ENCODE results near the gene GSTT4.
"Not testable (repeated sequence)": the region's sequence is repeated elsewhere in the genome, so short reads cannot be mapped to it uniquely, and the experiment has no call there.

GSTT4 gene

DNA sequence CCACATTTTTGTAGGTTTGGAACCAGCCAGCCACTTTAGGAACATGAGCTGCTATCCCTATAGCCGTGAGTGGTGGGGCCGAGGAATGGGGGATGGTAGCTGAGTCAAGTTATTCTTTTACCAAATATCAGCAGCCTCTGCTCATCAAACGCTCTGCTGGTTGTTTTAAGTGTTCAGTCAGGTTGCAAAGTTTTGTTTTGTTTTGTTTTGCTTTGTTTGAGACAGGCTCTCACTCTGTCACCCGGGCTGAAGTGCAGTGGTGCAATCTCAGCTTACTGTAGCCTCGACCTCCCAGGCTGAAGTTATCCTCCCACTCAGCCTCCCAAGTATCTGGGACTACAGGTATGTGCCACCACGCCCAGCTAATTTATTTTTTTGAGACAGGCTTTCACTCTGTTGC is 20.2 kb upstream of the GSTT4 start:
- no peak for DNase-seq

DNA sequence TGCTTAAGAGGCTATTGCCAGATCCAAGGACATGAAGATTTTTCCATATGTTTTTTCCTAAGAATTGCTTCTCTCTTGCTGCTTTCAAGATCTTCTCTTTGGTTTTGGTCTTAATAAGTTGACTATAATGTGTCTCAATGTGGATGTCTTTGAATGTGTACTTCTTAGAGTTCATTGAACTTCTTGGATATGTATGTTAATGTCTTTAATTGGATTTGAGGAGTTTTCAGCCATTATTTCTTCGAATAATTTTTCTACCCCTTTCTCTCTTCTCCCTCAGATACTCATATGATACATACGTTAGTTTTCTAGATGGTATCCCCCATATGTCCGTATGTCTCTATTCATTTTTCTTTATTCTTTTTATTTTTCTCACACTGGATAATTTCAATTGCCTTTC is 19.1 kb upstream of the GSTT4 start:
- DNase-seq = no peak

DNA sequence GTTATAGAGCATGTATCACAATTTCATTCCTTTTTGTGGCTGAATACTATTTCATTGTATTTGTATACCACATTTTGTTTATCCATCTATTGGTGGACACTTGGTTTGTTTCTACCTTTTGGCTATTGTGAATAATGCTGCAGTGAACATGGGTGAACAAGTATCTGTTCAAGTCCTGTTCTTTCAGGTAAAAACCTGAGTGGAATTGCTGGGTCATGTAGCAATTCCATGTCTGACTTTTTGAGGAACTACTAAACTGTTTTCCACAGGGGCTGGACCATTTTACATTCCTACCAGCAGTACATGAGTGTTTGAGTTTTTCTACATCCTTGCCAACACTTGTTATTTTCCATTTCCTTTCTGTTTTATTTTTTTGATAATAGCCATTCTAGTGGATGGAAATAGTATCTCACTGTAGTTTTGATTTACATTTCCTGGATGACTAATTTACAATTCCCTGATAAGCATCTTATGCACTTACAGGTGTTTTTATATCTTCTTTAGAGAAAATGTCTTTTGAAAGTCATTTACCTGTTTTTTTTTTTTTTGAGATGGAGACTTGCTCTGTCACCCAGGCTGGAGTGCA is 18.0 kb upstream of the GSTT4 start:
- no peak for DNase-seq

DNA sequence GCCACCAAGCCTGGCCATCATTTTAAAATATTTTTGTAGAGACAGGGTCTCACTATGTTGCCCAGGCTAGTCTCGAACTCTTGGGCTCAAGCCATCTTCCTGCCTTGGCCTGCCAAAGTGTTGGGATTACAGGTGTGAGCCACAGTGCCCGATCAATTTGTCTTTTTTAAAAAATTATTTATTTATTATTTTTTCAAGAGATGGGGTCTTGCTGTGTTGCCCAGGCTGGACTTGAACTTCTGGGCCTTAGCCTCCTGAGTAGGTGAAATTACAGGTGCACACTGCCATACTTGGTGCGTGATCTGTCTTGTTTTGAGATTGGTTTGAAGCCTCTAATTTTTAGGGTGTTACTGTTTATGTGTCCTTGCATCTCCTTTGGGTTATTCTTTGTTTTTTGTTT is 16.1 kb upstream of the GSTT4 start:
- no peak for DNase-seq

DNA sequence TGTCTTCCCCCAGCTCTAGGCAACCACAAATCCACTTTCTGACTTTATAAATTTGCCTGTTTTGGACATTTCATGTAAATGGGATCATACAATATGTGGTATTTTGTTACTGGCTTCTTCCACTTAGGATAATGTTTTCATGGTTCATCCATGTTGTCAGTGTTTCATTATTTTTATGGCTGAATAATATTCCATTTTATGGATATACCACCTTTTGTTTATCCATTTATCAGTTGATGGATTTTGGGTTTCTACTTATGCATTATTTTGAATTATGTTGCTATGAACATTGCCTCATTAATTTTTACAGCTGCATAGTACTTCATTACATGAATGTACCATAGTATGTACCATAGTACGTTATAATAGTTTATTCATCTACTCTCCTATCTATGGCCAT is 10.9 kb upstream of the GSTT4 start:
- no peak for DNase-seq

DNA sequence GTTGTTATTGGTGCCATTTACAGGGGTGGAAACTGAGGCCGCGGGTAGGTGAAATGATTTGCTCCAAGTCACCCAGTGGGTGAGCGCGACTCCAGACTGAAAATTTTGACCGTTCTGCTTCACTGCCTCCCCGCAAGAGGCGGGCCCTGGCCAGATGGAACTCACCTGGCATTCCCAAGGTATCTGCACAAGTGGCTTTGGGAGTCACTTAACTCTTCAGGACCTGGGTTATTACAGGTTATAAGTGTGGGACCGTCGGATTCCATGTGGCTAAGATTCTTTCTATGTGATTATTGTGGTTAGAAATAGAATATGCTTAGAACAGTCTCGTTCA is 6.4 kb upstream of the GSTT4 start:
- no peak for DNase-seq

DNA sequence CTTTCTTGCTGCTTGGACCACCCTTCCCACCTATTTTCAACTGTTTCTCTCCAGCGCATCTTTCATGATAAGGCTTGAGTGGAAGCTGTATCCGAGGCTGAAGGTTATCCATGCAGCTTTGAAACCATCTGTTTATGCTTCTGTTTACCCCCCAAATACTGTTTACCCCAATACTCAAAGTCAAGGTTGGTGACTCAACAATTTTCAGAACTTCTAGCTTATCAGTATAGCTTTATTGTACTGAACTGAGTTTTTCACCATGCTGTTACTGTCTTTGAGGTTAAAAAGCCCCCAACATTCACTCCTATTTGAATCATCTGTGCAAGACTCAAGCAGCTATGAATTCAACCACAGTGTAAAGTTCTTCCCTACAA is 4.8 kb upstream of the GSTT4 start:
- DNase-seq = no peak

DNA sequence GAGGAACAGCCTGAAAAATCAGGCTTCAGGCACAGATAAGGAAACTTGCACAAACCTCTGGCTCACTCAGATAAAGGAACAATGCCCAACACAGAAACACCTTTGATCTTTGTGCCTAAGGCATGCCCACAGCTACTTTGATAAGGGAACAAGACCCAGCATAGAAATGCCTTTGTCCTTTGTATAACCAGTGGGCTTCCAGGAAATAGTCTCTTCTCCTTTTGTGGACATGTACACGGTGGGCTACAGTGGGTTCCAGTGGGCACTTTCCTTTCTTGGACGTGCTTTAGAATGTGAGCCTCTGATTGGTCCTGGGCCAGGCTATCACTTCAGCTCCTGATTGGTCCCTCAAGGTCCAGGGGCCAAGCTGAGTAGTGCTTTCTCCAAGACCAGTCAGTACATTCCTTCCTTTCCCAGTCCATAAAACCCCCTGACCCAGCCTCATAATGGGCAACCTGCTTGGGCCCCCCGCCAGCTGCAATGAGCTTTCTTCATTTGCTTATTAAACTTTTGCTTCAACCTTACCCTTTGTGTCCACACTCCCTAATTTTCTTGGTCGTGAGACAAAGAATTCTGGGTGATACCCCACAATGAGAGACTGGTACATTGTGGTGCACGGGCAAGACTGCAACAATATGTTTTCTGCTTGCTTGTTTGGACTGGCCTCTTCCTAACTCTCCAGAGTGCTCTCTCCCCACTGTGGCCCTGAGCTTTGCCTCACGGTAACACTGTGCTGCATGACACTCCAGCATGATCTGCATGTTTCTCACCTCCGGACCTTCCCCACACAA is 4.2 kb upstream of the GSTT4 start:
- DNase-seq = no peak

DNA sequence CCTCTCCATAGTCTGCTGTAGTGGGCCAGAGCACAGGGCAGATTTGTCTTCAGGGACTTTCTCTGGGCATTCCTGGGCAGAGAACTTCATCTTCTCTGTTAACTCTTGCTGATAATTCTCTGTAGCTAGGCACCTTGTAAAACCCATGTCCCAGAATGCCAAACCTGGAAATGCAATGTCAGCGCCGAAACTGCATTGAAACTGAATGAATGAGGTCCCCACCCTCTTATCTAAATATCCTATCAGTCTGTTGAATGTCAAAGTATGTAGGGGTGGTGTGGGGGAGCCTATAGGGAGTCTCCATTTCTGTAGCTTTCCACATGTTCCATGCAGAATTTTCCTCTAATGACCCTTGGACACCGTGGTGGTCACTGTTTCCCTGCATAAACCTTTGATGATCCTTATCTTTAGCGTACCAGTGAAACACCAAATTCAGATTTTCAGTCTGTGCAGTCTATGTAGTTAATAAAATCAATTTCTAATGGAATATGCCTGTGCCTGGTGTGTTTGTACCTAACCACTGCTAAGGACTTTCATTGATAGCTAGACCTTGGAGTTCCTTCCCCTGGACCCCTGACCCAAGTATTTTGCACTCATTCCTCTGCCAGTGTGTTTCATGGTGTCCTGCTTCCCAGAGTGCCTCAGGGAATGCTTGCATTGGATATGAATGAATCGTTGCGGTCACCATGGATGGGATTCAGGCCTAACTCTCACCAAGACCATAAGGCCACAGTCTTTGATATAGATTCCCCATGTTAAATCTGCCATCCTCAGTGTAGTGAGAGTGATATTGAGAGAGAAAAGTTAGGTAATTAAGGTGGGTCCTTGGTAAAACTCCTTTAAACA is 3.4 kb upstream of the GSTT4 start:
- DNase-seq = no peak

DNA sequence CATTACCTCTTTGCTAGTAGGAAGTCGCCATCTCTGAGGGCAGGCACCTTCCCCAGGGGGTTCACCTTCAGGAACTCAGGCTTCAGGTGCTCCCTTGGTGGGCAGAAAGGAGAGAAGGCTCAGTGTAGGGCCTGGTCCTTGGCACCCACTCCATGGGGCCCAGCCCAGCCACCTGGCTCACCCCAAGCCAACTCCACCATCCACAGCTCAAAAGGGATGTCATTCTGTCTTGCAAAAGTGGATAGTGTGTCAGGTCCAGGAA is 2.7 kb upstream of the GSTT4 start:
- no peak for DNase-seq

DNA sequence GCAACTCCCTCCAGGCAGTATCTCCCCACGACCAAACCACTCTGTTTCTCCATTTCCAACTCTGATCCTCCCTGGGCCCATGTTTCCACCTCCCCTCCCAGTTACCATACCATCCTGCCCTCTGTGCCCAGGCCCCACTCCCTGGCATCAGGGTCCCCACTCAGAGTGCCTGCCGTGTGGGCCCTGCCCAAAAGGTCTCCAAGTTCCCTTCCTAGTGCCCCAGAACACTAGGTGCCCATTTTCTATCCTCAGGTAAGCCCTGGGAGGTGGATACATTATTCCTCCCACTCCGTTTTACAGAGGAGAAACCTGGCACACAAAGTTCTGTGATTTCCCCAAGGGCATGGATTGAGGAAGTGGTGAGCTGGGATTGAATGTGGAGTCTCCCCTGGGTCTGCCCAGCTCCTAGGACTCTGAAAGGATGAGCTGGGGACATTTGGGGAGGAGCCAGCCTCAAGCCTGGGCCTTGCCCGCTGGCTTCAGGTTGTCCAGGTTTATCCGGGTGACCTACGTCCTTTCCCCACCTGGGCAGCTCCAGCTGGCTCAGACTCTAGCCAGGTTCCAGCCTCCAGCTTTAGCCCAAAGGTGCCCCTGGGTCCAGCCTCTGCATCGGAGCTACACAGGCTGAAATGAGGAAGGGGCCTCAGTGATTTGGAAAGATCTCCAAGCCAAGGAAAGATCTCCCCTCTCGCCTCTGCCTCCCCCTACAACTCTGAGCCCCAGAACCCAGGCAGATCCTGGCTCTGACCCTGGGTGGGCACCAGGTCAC is 2.2 kb upstream of the GSTT4 start:
- no peak for DNase-seq

DNA sequence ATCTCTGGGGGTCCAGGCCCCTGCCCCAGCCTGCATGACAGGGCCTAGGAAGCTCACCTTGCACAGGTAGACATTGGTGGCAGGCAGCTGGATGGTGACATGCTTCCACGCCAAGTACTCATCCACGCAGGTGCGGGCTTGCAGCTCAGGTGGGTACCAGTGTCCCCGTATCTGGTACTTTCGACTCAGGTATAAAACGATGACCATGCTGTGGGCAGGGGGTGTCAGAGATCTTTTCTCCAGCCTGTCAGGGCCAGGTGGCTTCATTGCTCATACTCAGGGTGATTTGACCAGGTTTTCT is 1.6 kb upstream of the GSTT4 start:
- DNase-seq = no peak

DNA sequence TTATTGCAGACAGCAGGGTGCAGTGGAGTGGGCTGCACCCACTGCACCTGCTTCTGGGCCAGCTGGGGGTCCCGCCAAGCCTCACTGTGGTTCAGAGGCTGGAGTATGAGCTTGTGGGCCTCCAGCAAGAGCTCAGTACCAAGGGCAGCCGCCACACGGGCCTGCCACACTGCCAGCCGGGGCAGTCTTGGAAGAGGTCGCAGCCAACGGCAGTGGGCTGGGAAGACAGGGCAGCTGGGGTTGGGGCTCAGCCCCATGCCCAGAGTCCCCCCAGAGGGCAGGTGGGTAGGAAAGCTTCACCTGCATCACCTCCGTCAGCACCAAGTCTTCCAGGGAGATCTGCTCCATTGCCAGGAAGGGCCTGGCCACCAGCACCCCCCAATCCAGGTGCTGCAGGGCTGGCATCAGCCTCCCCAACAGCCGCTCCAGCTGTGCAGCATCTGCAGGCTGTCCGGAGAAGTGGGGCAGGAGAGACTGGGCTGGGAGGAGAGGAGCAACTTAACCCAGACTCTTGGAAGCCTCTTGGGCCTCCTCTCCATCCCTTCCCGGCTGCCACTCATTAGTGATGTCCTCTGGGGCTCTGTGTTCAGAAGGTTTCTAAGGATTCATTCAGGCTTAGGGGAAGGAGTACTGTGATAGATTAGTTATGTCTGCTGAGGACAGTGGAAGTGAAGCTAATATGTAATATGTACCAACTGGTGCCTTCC is 1.1 kb upstream of the GSTT4 start:
- DNase-seq = no peak

DNA sequence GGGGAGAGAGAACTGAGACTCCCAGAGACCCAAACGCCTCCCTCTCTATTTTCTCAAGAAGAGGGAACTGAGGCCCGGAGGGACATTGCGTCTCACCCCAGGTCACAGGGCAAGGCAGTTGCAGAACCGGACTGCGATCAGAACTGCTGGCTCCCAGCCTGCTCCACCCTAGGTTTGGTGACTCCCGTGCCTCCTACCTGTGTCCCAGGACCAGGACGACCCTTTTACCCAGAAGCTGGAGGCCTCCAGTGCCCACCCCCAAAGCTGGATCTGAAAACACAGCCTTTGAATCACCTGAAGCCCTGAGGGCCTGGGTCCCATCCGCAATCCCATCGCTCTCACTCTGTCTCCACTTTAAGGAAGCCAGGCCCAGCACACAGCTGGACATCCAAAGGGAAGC is 1.4 kb downstream of the GSTT4 start:
- DNase-seq = no peak

DNA sequence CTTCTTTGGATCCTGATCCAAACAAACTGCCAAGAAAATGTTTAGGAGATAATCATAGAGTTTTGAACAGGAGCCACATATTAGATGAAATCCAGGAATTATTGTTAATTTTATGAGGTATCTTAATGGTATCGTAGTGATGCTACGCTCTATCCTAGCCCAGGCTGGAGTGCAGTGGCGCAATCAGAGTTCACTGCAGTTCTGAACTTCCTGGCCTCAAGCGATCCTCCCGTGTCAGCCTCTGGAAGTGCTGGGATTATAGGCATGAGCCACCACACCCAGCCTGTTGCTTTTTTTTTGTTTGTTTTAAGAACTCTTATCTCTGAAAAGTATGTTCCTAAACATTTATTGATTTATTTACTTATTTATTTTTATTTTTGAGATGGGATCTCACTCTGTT is 2.4 kb downstream of the GSTT4 start:
- DNase-seq = no peak

DNA sequence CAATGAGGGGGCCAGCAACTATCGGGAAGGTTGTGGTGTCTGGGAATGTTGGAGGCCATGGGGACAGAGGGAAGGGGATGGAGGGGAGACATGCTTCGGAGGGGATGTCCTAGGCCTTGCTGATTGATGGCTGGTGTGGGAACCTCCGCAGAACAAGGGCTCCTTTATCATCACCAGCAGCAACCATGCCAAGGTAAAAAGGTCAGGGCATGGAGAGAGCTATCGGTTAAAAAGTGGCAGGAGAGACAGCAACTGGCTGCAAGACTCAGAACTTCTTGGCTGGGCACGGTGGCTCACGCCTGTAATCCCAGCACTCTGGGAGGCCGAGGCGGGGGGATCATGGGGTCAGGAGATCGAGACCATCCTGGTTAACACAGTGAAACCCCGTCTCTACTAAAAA is 3.0 kb downstream of the GSTT4 start:
- no peak for DNase-seq

DNA sequence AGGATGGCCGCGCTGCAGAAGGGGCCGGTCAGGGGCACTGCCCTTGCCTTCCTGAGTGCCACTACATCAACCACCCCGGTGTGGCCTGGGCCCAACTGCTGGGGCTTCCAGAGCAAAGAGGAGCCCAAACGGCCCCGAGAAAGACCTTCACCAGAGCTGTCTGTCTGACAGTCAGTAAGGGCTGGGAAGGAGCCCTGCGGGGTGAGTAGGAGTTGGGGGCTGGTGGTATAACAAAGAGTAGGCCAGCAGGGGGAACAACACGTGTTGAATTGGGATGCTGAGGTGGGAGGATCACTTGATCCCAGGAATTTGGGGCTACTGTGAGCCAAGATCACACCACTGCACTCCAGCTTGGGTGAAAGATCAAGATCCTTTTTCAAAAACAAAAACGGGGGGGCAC is 3.9 kb downstream of the GSTT4 start:
- DNase-seq = no peak

DNA sequence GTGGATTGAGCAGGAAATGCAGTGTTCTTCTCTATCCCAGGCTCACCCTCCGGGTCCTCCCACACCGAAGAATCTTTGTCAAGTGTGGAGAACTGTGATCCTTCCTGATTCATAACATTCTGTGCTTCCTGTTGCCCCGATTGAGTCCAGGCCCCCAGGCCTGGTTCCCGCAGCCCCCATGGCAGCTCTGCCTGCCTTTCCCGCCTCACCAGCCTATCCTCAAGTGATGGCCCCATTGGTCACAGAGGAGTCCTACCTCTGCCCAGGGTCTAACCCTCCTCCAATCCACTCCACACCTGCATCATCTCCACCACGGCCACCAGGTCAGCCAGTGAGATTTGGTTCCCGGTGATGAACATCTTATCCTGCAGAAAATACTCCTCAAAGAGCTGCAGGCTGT is 5.5 kb downstream of the GSTT4 start:
- not testable (repeated sequence) for DNase-seq

DNA sequence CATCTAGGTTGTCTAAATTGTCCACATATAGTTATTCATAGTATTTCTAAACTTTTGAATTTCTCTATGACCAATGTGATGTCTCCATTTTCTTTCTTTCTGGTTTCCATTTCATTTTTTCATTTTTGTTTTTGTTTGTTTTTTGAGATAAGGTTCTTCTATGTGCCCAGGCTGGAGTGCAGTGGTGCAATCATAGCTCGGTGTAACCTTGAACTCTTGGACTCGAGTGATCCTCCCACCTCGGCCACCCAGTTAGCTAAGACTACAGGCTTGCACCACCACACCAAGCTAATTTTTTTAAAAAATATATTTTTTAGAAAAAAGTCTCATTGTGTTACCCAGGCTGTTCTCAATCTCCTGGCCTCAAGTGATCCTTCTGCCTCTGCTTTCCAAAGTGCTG is 8.2 kb downstream of the GSTT4 start:
- DNase-seq = no peak

DNA sequence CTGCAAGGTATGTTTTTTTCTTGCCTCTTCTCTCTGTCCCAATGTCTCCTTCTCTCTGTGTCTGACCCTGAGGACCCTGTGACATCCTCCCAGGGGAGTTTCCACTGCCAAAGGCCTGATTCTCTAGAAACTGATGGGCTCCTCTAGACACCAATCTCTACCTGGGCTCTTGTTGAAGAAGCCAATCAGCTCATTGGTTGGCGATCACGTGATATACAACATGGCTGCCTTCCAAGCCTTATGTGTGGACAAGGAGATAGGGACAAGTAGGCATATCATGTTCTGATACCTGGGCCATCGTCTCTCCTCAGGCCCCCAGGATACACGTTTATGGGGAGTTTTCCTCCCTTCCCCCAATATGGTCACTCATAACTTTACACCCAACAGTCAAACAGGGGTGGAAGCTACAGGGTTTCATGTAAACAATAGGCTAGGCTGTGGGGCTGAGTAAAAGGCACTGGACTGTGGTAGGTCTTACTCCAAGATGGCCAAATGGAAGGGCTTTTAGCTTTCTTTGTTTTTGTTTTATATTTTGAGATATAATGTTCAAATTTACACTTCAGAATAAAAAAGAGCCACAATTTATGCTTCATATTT is 11.6 kb downstream of the GSTT4 start:
- not testable (repeated sequence) for DNase-seq

DNA sequence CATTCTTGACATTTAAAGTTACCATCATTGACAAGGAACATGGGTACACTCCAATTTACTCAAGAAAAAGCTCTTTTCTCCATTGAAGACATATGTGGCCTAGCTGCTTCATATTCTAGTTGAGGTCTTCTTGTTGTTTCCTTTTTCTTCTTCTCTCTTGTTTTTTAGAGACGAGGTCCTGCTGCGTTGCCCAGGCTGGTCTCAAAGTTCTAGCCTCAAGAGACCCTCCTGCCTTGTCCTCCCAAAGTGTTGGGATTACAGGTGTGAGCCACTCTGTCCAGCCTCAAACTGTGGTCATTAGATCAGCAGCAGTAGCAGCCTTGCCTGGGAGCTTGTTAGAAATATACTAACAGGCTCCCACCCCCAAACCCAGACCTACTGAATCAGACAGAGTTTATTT is 12.2 kb downstream of the GSTT4 start:
- not testable (repeated sequence) for DNase-seq
